ENCODE measurements around the gene CCDC141. TPM values are rescaled to one million over a fixed set of nuclear protein-coding genes. Genes with fewer than 3 reads are reported as not detected.

The CCDC141 gene
- polyA plus RNA-seq, 1 donor from 2014 or later, result 0.27 TPM

DNA sequence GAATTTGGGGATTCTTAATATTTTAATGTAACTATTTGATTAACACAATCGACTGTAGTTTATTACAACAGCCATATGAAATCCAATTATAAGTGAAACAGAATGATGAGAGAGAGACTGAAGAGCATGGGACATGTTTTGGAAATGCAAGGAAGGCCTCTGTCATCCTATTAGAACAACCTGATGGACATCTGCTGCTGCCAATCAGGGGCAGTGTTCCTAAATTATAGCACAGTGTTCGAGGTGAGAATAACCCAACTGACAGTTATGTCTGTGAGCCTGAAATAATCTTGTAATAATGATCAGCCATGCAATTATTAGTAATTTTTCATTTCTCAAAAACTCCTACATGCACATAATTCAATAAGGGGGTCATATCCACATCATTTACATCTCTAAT lies 73.6 kb downstream of the CCDC141 start:
- Histone ChIP-seq H2AFZ (ENCODE audit: low read depth, low read length) (no peak overlapping the region), H3K36me3 (ENCODE audit: insufficient read depth, low read length) (no peaks in the 10 kb centered on the region), H3K27ac (ENCODE audit: low read length) (no peak overlapping the region), H3K9me3 (ENCODE audit: low read length) (no peaks in the 10 kb centered on the region), H3K4me2 (ENCODE audit: low read length) (no peak overlapping the region), H3K79me2 (replicated peaks; ENCODE audit: insufficient read depth, low read length) (no peaks in the 10 kb centered on the region), H3K4me3 (ENCODE audit: low read length) (no peak overlapping the region), H3K27me3 (ENCODE audit: insufficient read depth, low read depth, low read length) (no peaks in the 10 kb centered on the region), H3K9ac (ENCODE audit: low read length) (no peak overlapping the region), H4K20me1 (ENCODE audit: insufficient read depth) (no peaks in the 10 kb centered on the region), H3F3A (ENCODE audit: insufficient read depth, low read length, poor library complexity, severe bottlenecking) (no peaks in the 10 kb centered on the region), H3K9me2 (ENCODE audit: insufficient read depth, low read length) (no peaks in the 10 kb centered on the region)
- TF ChIP-seq EZH2 (IDR thresholded peaks at IDR 0.05; ENCODE audit: borderline replicate concordance, insufficient read depth, low read length, poor library complexity, severe bottlenecking) (no peak), EP300 (conservative IDR thresholded peaks at IDR 0.05; ENCODE audit: poor library complexity, severe bottlenecking) (no peak), RAD21 (conservative IDR thresholded peaks at IDR 0.05) (no peak), POLR2AphosphoS5 (IDR thresholded peaks at IDR 0.05) (no peak), TAF1 (IDR thresholded peaks at IDR 0.05; ENCODE audit: low read depth) (no peak), MXI1 (conservative IDR thresholded peaks at IDR 0.05; ENCODE audit: poor library complexity, severe bottlenecking) (no peak), CTCF (IDR thresholded peaks at IDR 0.05; ENCODE audit: poor library complexity, severe bottlenecking) (no peak), SMC3 (conservative IDR thresholded peaks at IDR 0.05; ENCODE audit: poor library complexity) (no peak)
- TF ChIP-seq, protein P1, sequence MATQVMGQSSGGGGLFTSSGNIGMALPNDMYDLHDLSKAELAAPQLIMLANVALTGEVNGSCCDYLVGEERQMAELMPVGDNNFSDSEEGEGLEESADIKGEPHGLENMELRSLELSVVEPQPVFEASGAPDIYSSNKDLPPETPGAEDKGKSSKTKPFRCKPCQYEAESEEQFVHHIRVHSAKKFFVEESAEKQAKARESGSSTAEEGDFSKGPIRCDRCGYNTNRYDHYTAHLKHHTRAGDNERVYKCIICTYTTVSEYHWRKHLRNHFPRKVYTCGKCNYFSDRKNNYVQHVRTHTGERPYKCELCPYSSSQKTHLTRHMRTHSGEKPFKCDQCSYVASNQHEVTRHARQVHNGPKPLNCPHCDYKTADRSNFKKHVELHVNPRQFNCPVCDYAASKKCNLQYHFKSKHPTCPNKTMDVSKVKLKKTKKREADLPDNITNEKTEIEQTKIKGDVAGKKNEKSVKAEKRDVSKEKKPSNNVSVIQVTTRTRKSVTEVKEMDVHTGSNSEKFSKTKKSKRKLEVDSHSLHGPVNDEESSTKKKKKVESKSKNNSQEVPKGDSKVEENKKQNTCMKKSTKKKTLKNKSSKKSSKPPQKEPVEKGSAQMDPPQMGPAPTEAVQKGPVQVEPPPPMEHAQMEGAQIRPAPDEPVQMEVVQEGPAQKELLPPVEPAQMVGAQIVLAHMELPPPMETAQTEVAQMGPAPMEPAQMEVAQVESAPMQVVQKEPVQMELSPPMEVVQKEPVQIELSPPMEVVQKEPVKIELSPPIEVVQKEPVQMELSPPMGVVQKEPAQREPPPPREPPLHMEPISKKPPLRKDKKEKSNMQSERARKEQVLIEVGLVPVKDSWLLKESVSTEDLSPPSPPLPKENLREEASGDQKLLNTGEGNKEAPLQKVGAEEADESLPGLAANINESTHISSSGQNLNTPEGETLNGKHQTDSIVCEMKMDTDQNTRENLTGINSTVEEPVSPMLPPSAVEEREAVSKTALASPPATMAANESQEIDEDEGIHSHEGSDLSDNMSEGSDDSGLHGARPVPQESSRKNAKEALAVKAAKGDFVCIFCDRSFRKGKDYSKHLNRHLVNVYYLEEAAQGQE (IDR thresholded peaks at IDR 0.05; ENCODE audit: borderline replicate concordance), result no peak

GRCh38 chr2:178962805-178963433 lies 87.0 kb downstream of the CCDC141 start:
- H3K79me2 ChIP-seq (replicated peaks; ENCODE audit: insufficient read depth, low read length), result no peaks in the 10 kb centered on the region
- TF ChIP-seq EZH2 (IDR thresholded peaks at IDR 0.05; ENCODE audit: borderline replicate concordance, insufficient read depth, low read length, poor library complexity, severe bottlenecking), result no peak
- no peak for TF ChIP-seq MXI1 (conservative IDR thresholded peaks at IDR 0.05; ENCODE audit: poor library complexity, severe bottlenecking)
- TF ChIP-seq CTCF (IDR thresholded peaks at IDR 0.05; ENCODE audit: poor library complexity, severe bottlenecking), result no peak
- TF ChIP-seq POLR2AphosphoS5 (IDR thresholded peaks at IDR 0.05), result no peak
- TF ChIP-seq TAF1 (IDR thresholded peaks at IDR 0.05; ENCODE audit: low read depth), result no peak
- TF ChIP-seq EP300 (conservative IDR thresholded peaks at IDR 0.05; ENCODE audit: poor library complexity, severe bottlenecking), result no peak
- TF ChIP-seq RAD21 (conservative IDR thresholded peaks at IDR 0.05), result no peak
- TF ChIP-seq, protein P1 (IDR thresholded peaks at IDR 0.05; ENCODE audit: borderline replicate concordance), result no peak
- TF ChIP-seq SMC3 (conservative IDR thresholded peaks at IDR 0.05; ENCODE audit: poor library complexity), result no peak

More at GRCh38 chr2:178962805-178963433, 87.0 kb downstream of the CCDC141 start:
- Histone ChIP-seq H3K9ac (ENCODE audit: low read length) (no peak overlapping the region), H3F3A (ENCODE audit: insufficient read depth, low read length, poor library complexity, severe bottlenecking) (no peaks in the 10 kb centered on the region), H3K4me2 (ENCODE audit: low read length) (no peak overlapping the region), H3K27ac (ENCODE audit: low read length) (no peak overlapping the region), H3K4me3 (ENCODE audit: low read length) (no peak overlapping the region), H2AFZ (ENCODE audit: low read depth, low read length) (no peak overlapping the region), H3K9me3 (ENCODE audit: low read length) (no peaks in the 10 kb centered on the region), H3K36me3 (ENCODE audit: insufficient read depth, low read length) (no peaks in the 10 kb centered on the region), H3K9me2 (ENCODE audit: insufficient read depth, low read length) (no peaks in the 10 kb centered on the region), H4K20me1 (ENCODE audit: insufficient read depth) (no peaks in the 10 kb centered on the region), H3K27me3 (ENCODE audit: insufficient read depth, low read depth, low read length) (no peaks in the 10 kb centered on the region)

All from neural cell (in vitro differentiated cells).